HEK293 (cell line): ENCODE data around the gene RBBP5.

Source experiments
- CTCF ChIP-seq: fragments of 450-650 bp; formaldehyde crosslinking; IDR thresholded peaks from 2 replicates; pipeline ENCODE4 v1.5.1; 2016; ENCODE audit warnings: missing biosample characterization, missing genetic modification characterization
- HIC1 ChIP-seq: fragments of 450-650 bp; formaldehyde crosslinking; IDR thresholded peaks from 2 replicates; pipeline ENCODE4 v1.5.1; 2016; ENCODE audit warnings: missing biosample characterization, missing genetic modification characterization
- KLF17 ChIP-seq: fragments of 450-650 bp; formaldehyde crosslinking; IDR thresholded peaks from 2 replicates; pipeline ENCODE4 v1.5.1; 2016; ENCODE audit warnings: missing biosample characterization, missing genetic modification characterization
- REPIN1 ChIP-seq: fragments of 450-650 bp; formaldehyde crosslinking; IDR thresholded peaks from 2 replicates; pipeline ENCODE4 v1.5.1; 2017; ENCODE audit warnings: missing biosample characterization, missing genetic modification characterization, low read depth
- REST ChIP-seq: fragments of 450-650 bp; formaldehyde crosslinking; IDR thresholded peaks from 2 replicates; pipeline ENCODE4 v1.5.1; 2016; ENCODE audit warnings: missing biosample characterization, missing genetic modification characterization
- ZNF157 ChIP-seq: fragments of 450-650 bp; formaldehyde crosslinking; IDR thresholded peaks from 2 replicates; pipeline ENCODE4 v1.5.1; 2016; ENCODE audit warnings: missing biosample characterization, missing genetic modification characterization
- ZNF664 ChIP-seq: fragments of 450-650 bp; formaldehyde crosslinking; IDR thresholded peaks from 2 replicates; pipeline ENCODE4 v1.5.1; 2016; ENCODE audit warnings: missing biosample characterization, missing genetic modification characterization

- TF ChIP-seq CTCF (no peak), REST (tag by site-specific recombination) (no peak), ZNF157 (tag by site-specific recombination) (no peak), HIC1 (tag by site-specific recombination) (no peak), REPIN1 (tag by site-specific recombination) (no peak), ZNF664 (tag by site-specific recombination) (no peak), KLF17 (tag by site-specific recombination) (no peak)
These were observed 36.4 kb upstream of the RBBP5 start for GRCh38 chr1:205158048-205158616.
